ENCODE measurements around the gene CDKAL1. TPM values are rescaled to one million over a fixed set of nuclear protein-coding genes. Genes with fewer than 3 reads are reported as not detected.

Gene CDKAL1
- total and polyA plus RNA-seq, 2 of the 13 experiments (the other 11 are each of a cell fraction or from before 2014, with no cell fraction given), result 9.5 to 27.7 TPM

- no peak for TF ChIP-seq PBX2 (CRISPR knock-in tag; IDR thresholded peaks at IDR 0.05)
- no peak for TF ChIP-seq PHF8 (CRISPR knock-in tag; IDR thresholded peaks at IDR 0.05)
- 0 out of 2 replicates have a peak, but pooled peaks have one; percentile 28 for TF ChIP-seq ZFP36L1 (CRISPR knock-in tag; IDR thresholded peaks at IDR 0.05)
- peak; percentile 87 for TF ChIP-seq BCL6 (CRISPR knock-in tag; IDR thresholded peaks at IDR 0.05)
- no peak for TF ChIP-seq SOX6 (IDR thresholded peaks at IDR 0.05)
- TF ChIP-seq SOX6 (CRISPR knock-in tag; IDR thresholded peaks at IDR 0.05), result peak; percentile 99
- TF ChIP-seq ZNF883 (CRISPR knock-in tag; IDR thresholded peaks at IDR 0.05; ENCODE audit: not compliant biosample characterization), result no peak
- TF ChIP-seq RARG (CRISPR knock-in tag; IDR thresholded peaks at IDR 0.05; ENCODE audit: low read depth), result no peak
- peak; percentile 68; the same call in 1 of the 2 replicates for TF ChIP-seq IKZF5 (CRISPR knock-in tag; IDR thresholded peaks at IDR 0.05)
- peak; percentile 84 to 88 for TF ChIP-seq NR2F1 (CRISPR knock-in tag; IDR thresholded peaks at IDR 0.05)
- peak; percentile 44 for TF ChIP-seq SKI (IDR thresholded peaks at IDR 0.05; ENCODE audit: partially characterized antibody)
- TF ChIP-seq ZNF644 (CRISPR knock-in tag; IDR thresholded peaks at IDR 0.05; ENCODE audit: low read depth), result peak; percentile 70
- peak; percentile 73 for TF ChIP-seq ZGPAT (CRISPR knock-in tag; IDR thresholded peaks at IDR 0.05)
- peak; percentile 62; the same call in 1 of the 2 replicates for TF ChIP-seq ZNF614 (CRISPR knock-in tag; IDR thresholded peaks at IDR 0.05; ENCODE audit: borderline replicate concordance)
- TF ChIP-seq SMAD3 (CRISPR knock-in tag; IDR thresholded peaks at IDR 0.05), result 0 out of 2 replicates have a peak, but pooled peaks have one; percentile 20
- peak; percentile 14; the same call in 1 of the 2 replicates for TF ChIP-seq SIX4 (CRISPR knock-in tag; IDR thresholded peaks at IDR 0.05)
- peak; percentile 66; the same call in 1 of the 2 replicates for TF ChIP-seq RERE (CRISPR knock-in tag; IDR thresholded peaks at IDR 0.05; ENCODE audit: low read depth)
- TF ChIP-seq GATAD2A (CRISPR knock-in tag; IDR thresholded peaks at IDR 0.05), result peak; percentile 96
- TF ChIP-seq ARNT (IDR thresholded peaks at IDR 0.05), result no peak
- peak; percentile 55; the same call in 1 of the 2 replicates for TF ChIP-seq HDAC1 (CRISPR knock-in tag; IDR thresholded peaks at IDR 0.05)
- peak; percentile 91 for TF ChIP-seq FOXA3 (CRISPR knock-in tag; IDR thresholded peaks at IDR 0.05)
Measured at GRCh38 chr6:21111093-21111725, 577.0 kb downstream of the CDKAL1 start (continued).
